ENCODE measurements around the gene SEMA6D. TPM values are rescaled to one million over a fixed set of nuclear protein-coding genes. Genes with fewer than 3 reads are reported as not detected.

SEMA6D gene
- total and polyA plus RNA-seq, 8 donors = 0.61 to 54.0 (median 6.9) TPM

GRCh38 chr15:47753591-47753990, 36.3 kb downstream of the SEMA6D start:
- peaks cover 0 to 21% (median 3%) of the 10 kb centered on the region in 4 donors for H3K4me1 ChIP-seq
- no peaks in the 10 kb centered on the region for H3K27me3 ChIP-seq
- no peak for DNase-seq
- no peak overlapping the region for H3K4me3 ChIP-seq
- H3K9me3 ChIP-seq = peaks cover 0 to 32% (median 19%) of the 10 kb centered on the region in 4 donors
- 87 to 95% (median 89%) methylated on average over 4 of the region's 4 CpGs for WGBS, 5 donors
- H3K36me3 ChIP-seq = peaks cover 0 to 11% (median 0%) of the 10 kb centered on the region in 4 donors
- TF ChIP-seq POLR2A (IDR thresholded peaks at IDR 0.05) (no peak), CTCF (IDR thresholded peaks at IDR 0.05) (no peak), POLR2AphosphoS5 (IDR thresholded peaks at IDR 0.05) (no peak), EP300 (IDR thresholded peaks at IDR 0.05) (no peak)
- intact Hi-C loops (cut with DNase I; ENCODE audit: low total_unique reads) = no loop called here
- no peak overlapping the region for H3K27ac ChIP-seq

- Histone ChIP-seq H3K27ac (no peak overlapping the region), H3K36me3 (peaks cover 0 to 11% (median 0%) of the 10 kb centered on the region in 4 donors), H3K9me3 (peaks cover 0 to 32% (median 19%) of the 10 kb centered on the region in 4 donors), H3K4me3 (no peak overlapping the region), H3K27me3 (no peaks in the 10 kb centered on the region), H3K4me1 (peaks cover 0 to 21% (median 3%) of the 10 kb centered on the region in 4 donors)
- intact Hi-C loops (cut with DNase I; ENCODE audit: low total_unique reads) = no loop called here
- DNase-seq = no peak
- TF ChIP-seq EP300 (IDR thresholded peaks at IDR 0.05) (no peak), CTCF (IDR thresholded peaks at IDR 0.05) (no peak), POLR2AphosphoS5 (IDR thresholded peaks at IDR 0.05) (no peak), POLR2A (IDR thresholded peaks at IDR 0.05) (no peak)
Measured at GRCh38 chr15:47754312-47754711, 37.0 kb downstream of the SEMA6D start.

GRCh38 chr15:47755941-47756340, 38.6 kb downstream of the SEMA6D start:
- intact Hi-C loops (cut with DNase I; ENCODE audit: low total_unique reads) = no loop called here
- Histone ChIP-seq H3K27me3 (no peaks in the 10 kb centered on the region), H3K36me3 (peaks cover 0 to 13% (median 0%) of the 10 kb centered on the region in 4 donors), H3K9me3 (peaks cover 0 to 32% (median 19%) of the 10 kb centered on the region in 4 donors), H3K4me1 (peaks cover 0 to 11% (median 0%) of the 10 kb centered on the region in 4 donors), H3K27ac (no peak overlapping the region), H3K4me3 (no peak overlapping the region)
- no peak for DNase-seq
- TF ChIP-seq POLR2A (IDR thresholded peaks at IDR 0.05) = no peak
- WGBS, 5 donors = 85 to 98% (median 90%) methylated on average over 2 of the region's 2 CpGs

GRCh38 chr15:47756872-47757271, 39.6 kb downstream of the SEMA6D start:
- intact Hi-C loops (cut with DNase I; ENCODE audit: low total_unique reads) = no loop called here
- H3K27ac ChIP-seq = no peak overlapping the region
- WGBS, 5 donors = 62 to 88% (median 73%) methylated on average over 2 of the region's 2 CpGs
- H3K27me3 ChIP-seq = no peaks in the 10 kb centered on the region
- peaks cover 0 to 6% (median 0%) of the 10 kb centered on the region in 4 donors for H3K4me1 ChIP-seq
- H3K36me3 ChIP-seq = peaks cover 0 to 20% (median under 1%) of the 10 kb centered on the region in 4 donors
- H3K4me3 ChIP-seq = no peak overlapping the region
- peaks cover 0 to 32% (median 19%) of the 10 kb centered on the region in 4 donors for H3K9me3 ChIP-seq
- DNase-seq = peak in 1 of 2 donors; percentile 38
- TF ChIP-seq EP300 (IDR thresholded peaks at IDR 0.05) = no peak
- no peak for TF ChIP-seq POLR2A (IDR thresholded peaks at IDR 0.05)
- TF ChIP-seq POLR2AphosphoS5 (IDR thresholded peaks at IDR 0.05) = no peak
- TF ChIP-seq CTCF (IDR thresholded peaks at IDR 0.05) = no peak

GRCh38 chr15:47757331-47757730, 40.0 kb downstream of the SEMA6D start:
- peaks cover 0 to 25% (median 3%) of the 10 kb centered on the region in 4 donors for H3K36me3 ChIP-seq
- H3K4me1 ChIP-seq = peaks cover 0 to 6% (median 0%) of the 10 kb centered on the region in 4 donors
- intact Hi-C loops (cut with DNase I; ENCODE audit: low total_unique reads) = no loop called here
- TF ChIP-seq CTCF (IDR thresholded peaks at IDR 0.05) (no peak), POLR2A (IDR thresholded peaks at IDR 0.05) (no peak), EP300 (IDR thresholded peaks at IDR 0.05) (no peak), POLR2AphosphoS5 (IDR thresholded peaks at IDR 0.05) (no peak)
- H3K4me3 ChIP-seq = no peak overlapping the region
- no peaks in the 10 kb centered on the region for H3K27me3 ChIP-seq
- 49 to 79% (median 72%) methylated on average over 3 of the region's 3 CpGs for WGBS, 5 donors
- no peak overlapping the region for H3K27ac ChIP-seq
- no peak for DNase-seq
- H3K9me3 ChIP-seq = peaks cover 0 to 32% (median 19%) of the 10 kb centered on the region in 4 donors
